NCI-H2029 treated with DMSO at 0.1 percent for 48 hours (cell line): ENCODE data around the gene MACF1.

Experiments
- DNase-seq: peaks from one replicate; lab custom pipeline; 2025; lab: John Stamatoyannopoulos, UW

The MACF1 gene

GRCh38 chr1:39214998-39215873 lies 10.7 kb downstream of the MACF1 start:
- DNase-seq, result no peak

- no peak for DNase-seq
Measured at GRCh38 chr1:39216771-39217170, 12.3 kb downstream of the MACF1 start.

DNA sequence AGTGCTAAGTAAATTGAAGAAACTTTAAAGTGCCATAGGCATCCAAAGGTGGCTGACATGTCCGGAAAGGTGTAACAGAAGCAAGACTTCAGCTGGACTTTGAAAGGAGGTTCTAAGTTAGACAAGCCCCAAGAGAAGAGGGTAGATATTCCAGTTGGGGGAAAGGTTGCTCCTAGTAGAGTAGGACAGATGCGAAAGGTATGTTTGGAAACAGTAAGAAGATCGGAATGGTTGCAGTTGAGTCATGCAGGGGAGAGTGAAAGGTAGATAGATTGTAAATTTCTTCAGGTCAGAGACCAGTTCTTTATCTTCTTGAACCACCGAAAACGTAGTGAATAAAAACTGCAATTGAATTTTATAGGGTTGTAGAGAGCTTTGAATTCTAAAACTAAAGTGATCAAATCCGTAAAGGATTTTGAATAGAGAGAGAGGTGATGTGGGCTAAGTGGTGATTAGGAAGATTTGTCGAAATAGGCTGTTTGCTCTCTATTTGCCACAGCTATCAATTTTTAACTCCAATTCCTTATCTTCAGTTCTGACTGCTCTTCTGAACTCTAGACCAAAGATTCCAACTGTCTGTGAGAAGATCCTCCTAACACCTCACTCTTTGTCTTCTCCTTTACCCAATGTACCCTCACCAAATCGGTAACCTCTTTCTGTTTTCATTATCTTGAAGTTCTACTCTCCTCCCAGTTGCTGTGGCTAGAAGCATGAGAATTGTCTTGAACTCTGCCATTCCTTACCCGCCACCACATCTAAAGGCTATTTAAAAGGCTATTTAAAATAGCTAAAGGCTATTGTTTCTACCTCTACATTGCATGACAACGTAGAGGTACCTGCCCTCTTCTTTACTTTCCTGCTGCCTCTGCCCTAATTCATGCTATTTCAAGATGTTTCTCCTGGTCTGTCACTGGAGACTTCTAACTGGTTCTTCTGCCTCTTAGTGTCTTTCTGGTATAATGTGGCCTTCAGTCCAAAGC lies 16.7 kb downstream of the MACF1 start:
- no peak for DNase-seq

DNA sequence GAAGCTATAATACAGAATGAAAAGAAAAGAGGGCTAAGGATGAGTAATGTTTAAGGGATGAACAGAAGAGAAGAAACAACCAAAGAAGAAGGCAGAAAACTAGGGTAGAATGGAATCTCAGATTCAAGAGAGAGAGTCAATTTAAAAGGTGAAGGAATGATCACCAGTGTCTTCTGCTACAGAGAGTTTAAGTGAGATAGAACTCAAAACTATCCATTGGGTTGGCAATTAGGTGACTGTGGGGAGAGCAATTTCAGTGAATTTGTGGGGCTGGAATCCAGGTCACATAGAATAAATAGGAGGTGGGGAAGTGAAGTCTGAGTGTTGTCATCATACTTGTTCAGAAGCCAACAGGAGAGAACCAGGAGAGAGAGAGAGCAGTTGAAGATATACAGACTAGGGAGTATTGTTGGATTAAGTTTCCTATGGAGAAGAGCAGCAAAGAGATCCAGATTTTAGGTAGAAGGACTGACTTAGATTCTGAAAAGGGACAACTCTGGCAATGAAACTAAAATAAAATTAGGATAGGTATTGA lies 19.9 kb downstream of the MACF1 start:
- no peak for DNase-seq

- no peak for DNase-seq
Measured at GRCh38 chr1:39226836-39227235, 22.3 kb downstream of the MACF1 start.

GRCh38 chr1:39228252-39228651 lies 23.8 kb downstream of the MACF1 start:
- no peak for DNase-seq

- DNase-seq, result no peak
Measured at GRCh38 chr1:39229504-39229903, 25.0 kb downstream of the MACF1 start.

GRCh38 chr1:39230261-39231190 lies 26.0 kb downstream of the MACF1 start:
- DNase-seq, result no peak

DNA sequence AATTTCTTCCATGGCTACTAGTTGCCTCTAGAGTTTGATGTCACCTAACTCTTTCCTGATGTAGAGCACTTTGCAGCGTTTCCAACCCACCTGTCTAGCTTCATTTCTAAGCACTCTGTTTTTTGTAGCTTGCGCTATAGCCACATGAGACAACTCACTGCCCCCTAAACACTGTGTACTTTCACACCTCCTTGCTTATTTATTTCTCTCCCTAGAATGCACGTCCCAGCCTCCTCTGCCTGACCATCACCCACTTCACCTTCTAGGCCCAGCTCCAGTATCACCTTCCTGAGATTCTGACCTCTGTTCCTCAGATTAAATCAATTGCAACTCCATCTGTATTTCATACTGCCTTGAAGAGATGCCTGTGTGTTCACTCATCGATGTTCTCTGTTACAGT lies 32.5 kb downstream of the MACF1 start:
- DNase-seq, result no peak

DNA sequence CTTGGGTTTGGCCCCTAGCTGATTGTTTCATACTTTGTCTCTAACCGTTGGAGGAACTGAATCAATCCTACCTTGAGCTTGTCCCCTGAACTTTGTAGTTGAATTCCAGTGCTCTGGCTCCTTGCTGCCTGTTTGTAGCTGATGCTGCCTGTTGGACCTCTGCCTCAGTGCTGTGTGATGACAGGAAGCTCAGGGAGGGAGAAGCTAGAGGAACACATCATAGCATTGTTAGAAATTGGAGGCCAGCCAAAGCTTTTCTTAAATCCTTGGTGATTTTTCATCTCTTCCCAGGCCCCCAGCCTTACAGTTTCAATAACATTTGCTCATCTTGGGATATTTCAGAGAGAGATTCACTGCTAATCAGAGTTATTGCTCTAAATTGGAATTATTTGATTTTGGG lies 34.0 kb downstream of the MACF1 start:
- DNase-seq, result peak; percentile 69

GRCh38 chr1:39239968-39240367 lies 35.5 kb downstream of the MACF1 start:
- DNase-seq, result no peak

DNA sequence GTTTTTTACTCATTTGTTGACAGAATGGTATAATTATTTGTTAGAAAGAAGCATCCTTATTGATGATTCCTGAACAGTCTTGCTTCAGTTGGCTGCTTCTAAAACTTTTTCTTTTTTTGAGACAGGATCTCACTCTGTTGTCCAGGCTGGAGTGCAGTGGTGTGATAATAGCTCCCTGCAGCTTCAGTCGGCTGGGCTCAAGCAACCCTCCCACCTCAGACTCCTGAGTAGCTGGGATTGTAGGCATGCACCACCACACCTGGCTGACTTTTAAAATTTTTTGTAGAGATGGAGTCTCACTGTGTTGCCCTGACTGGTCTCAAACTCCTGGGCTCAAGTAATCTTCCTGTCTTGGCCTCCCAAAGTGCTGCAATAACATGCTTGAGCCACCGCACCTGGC lies 38.8 kb downstream of the MACF1 start:
- no peak for DNase-seq

GRCh38 chr1:39250460-39251240 lies 46.2 kb downstream of the MACF1 start:
- no peak for DNase-seq

DNA sequence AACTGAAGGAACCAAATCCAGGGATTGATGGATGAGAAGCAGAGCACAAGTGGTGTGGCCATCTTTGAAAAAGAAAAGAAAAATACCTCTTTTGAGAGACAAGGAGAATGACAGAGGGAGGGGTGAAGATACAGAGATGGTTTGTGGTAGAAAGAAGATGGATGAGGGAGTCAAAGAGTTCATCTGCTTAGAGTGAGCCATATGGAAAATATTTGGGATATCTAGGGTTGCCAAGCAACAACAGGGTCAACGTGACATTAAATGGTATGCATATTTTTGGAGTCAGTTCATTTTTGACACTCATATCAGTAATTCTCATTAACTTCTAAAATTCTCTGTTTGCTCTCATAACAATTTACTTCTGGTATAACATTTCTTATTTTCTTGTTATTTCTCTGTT lies 50.7 kb downstream of the MACF1 start:
- no peak for DNase-seq

DNA sequence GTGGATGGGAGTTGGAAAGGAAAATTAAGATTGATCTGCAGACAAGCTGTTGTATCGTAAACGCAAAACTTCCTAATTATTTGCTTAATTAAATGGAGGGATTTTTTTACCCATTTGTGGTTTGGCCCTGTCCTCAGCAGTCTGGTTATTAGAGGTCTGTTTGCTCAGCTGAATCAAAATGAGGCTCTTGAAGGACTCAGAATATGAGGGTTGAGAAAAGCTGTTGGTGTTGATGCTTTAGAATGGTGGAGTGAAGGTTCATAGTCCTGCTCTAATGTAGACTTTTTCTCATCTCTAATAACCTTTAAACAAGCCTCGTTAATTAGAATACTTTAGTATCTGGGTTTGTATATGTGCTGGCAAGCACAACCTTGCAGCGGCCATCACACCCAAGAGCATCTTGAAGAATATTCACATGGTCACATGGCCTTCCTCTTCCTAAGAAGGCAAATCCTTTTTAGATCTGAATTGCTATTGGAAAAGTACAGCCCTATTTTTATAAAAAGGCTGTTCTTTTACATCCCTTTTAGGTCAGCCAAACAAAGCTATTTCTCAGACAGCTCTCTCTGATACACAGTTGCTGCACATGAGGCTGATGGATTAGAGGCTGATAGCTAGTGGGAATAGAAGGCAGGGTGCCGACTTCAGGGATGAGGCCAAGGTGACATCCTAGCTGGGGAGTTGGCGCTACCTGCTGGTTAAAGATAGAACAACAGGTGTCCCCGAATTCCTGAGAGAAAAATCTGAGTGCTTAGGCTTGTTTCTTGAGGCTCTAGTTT lies 53.8 kb downstream of the MACF1 start:
- peak; percentile 100 for DNase-seq

GRCh38 chr1:39258925-39259244 lies 54.4 kb downstream of the MACF1 start:
- no peak for DNase-seq

DNA sequence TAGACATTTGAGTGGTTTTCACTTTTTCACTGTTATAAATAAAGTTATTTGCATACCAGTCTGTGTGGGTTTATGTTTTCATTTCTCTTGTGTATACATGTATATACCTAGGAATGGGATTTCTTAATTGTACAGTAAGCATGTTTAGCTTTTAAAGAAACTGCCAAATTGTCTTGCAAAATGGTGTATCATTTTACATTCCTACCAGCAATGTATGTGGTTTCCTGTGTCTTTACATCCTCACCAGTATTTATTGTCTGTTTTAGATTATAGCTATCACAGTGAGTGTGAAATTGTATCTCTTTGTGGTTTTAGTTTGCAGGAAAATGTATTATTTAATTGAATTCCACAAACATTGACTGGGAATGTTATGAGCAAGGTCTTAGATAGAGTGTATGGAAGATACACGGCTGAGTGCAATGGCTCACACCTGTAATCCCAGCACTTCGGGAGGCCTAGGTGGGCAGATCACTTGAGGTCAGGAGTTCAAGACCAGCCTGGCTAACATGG lies 57.3 kb downstream of the MACF1 start:
- no peak for DNase-seq

DNA sequence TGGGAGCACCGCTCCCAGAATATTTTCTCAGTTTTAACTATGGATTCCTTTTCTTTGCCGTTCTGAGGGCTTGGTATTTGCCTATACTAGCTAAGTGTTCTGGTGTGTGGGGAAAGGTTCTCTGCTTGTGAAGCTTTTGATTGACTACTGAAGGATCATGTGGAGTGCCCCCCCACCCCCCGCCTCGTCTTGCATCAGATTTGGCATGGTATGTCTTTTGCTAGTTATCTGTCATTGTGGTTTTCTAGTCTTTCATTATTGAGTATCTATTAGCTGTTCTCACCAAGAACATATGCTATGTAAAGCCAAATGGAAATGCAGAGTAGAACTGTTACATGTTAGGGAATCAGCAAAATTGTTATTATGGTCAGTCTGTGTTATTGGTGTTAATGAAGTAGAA lies 58.3 kb downstream of the MACF1 start:
- DNase-seq, result peak; percentile 81

GRCh38 chr1:39266269-39266668 lies 61.8 kb downstream of the MACF1 start:
- DNase-seq, result no peak

DNA sequence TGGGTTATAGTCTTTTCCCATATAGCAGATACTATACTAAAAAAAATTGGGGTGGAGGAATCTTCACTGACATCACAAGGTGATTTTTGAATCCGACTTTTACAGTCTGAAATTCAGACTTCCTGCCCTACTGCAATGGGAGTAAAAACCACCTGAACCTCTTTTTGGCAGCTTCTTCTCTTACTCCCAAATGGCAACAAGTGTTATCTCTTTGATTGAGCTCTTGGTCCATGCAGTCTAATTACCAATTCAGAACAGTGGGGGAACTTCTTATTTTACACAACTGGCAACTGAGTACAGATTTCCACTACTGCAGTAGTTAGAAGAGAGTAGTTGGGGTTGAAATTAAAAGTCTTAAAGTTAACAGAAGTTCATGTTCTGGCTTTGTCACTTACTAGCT lies 62.3 kb downstream of the MACF1 start:
- DNase-seq, result no peak
